Stimulated activated CD4-positive, alpha-beta T cell treated with anti-CD3 and anti-CD28 coated beads, Interleukin-2, amount 100 ng/mL, for 4 hours (primary cell): ENCODE measurements around the gene IL6.
"Not testable (repeated sequence)": the region's sequence is repeated elsewhere in the genome, so short reads cannot be mapped to it uniquely, and the experiment has no call there.

ENCODE experiments used
- DNase-seq: peaks from one replicate; pipeline ENCODE4 v3.0.0-alpha.2; 2020; ENCODE audit warnings: low read depth

Gene IL6

GRCh38 chr7:22703978-22704610, 22.9 kb upstream of the IL6 start:
- not testable (repeated sequence) for DNase-seq

GRCh38 chr7:22704722-22705121, 22.3 kb upstream of the IL6 start:
- DNase-seq, result not testable (repeated sequence)

DNA sequence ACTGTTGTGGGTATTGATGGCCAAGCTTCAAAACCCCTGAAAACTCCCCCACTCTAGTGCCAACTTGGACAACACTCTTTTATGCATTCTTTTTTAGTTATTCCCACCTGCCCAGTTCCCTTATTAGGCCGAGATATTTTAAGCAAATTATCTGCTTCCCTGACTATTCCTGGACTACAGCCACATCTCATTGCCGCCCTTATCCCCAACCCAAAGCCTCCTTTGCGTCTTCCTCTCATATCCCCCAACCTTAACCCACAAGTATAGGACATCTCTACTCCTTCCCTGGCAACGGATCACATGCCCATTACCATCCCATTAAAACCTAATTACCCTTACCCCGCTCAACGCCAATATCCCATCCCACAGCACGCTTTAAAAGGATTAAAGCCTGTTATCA, 21.1 kb upstream of the IL6 start:
- DNase-seq, result not testable (repeated sequence)

DNA sequence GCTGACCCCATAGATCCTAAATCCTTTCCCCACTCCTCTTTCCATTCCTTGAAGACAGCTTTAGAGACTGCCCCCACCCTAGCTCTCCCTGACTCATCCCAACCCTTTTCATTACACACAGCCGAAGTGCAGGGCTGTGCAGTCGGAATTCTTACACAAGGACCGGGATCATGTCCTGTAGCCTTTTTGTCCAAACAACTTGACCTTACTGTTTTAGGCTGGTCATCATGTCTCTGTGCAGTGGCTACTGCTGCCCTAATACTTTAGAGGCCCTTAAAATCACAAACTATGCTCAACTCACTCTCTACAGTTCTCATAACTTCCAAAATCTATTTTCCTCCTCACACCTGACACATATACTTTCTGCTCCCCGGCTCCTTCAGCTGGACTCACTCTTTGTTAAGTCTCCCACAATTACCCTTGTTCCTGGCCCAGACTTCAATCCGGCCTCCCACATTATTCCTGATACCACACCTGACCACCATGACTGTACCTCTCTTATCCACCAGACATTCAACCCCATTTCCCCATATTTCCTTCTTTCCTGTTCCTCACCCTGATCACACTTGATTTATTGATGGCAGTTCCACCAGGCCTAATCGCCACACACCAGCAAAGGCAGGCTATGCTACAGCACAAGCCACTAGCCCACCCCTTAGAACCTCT, 19.8 kb upstream of the IL6 start:
- DNase-seq, result not testable (repeated sequence)

DNA sequence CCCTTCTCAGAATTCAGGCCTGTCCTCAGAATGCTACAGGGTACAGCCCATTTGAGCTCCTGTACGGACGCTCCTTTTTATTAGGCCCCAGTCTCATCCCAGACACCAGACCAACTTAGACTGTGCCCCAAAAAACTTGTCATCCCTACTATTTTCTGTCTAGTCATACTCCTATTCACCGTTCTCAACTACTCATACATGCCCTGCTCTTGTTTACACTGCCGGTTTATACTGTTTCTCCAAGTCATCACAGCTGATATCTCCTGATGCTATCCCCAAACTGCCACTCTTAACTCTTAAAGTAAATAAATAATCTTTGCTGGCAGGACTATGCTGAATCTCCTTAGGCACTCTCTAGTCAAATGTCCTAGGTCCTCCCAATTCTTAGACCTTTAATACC, 18.8 kb upstream of the IL6 start:
- DNase-seq, result not testable (repeated sequence)

DNA sequence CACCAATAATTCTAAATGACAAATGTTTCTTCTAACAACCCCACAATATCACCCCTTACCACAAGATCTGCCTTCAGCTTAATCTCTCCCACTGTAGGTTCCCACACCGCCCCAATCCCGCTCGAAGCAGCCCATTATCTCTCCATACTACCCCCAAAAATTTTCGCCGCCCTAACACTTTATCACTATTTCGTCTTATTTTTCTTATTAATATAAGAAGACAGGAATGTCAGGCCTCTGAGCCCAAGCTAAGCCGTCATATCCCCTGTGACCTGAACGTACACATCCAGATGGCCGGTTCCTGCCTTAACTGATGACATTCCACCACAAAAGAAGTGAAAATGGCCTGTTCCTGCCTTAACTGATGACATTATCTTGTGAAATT, 18.3 kb upstream of the IL6 start:
- DNase-seq, result not testable (repeated sequence)

DNA sequence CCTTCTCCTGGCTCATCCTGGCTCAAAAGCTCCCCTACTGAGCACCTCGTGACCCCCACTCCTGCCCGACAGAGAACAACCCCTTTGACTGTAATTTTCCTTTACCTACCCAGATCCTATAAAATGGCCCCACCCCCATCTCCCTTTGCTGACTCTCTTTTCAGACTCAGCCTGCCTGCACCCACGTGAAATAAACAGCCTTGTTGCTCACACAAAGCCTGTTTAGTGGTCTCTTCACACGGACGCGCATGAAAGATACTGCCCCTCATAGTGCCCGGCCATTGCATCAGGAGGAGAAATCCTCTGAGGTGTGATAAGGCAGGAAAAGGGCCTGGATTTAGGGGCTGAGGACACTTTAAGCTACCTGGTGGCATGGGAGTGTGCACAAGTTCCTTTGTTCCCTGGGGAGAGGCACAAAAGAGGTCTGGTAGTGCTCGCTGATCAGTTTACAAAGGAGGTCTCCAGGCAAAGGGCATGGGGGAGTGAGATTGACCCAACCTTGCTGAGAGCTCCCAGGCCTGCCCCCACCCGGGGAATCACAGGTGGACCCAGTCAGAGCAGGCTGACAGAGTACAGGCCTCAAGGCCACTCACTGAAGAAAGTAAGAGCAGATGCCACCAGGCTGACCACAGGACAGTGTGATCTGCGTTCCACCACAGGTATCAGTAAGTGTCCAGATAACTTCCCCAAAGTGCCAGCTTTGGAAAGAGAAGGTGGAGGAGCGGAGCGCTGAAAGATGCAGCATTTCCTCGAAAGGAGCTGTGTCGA, 17.8 kb upstream of the IL6 start:
- DNase-seq, result not testable (repeated sequence)

GRCh38 chr7:22709857-22710256, 17.1 kb upstream of the IL6 start:
- DNase-seq, result no peak

DNA sequence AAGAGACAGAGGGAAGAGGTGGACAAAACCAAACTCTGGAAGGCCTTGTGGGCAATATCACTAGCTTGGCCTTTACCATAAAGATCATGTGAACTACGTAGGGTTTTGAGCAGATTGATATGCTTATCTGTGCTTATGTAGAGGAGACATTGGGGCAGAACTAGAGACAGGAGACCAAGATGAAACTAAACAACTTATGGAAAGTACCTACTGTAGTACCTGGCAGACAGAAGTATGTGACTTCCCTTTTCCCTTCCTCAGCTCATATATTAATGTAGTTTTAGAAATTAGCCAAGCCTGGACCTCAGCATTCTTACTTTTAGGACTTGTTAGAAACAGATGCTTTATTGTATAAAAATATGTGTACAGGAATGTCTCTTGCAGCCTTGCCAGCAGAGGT, 14.0 kb upstream of the IL6 start:
- DNase-seq, result no peak

GRCh38 chr7:22713463-22713862, 13.5 kb upstream of the IL6 start:
- DNase-seq, result no peak

GRCh38 chr7:22715969-22716368, 11.0 kb upstream of the IL6 start:
- no peak for DNase-seq

- no peak for DNase-seq
Observed at GRCh38 chr7:22717760-22718159, 9.2 kb upstream of the IL6 start.

DNA sequence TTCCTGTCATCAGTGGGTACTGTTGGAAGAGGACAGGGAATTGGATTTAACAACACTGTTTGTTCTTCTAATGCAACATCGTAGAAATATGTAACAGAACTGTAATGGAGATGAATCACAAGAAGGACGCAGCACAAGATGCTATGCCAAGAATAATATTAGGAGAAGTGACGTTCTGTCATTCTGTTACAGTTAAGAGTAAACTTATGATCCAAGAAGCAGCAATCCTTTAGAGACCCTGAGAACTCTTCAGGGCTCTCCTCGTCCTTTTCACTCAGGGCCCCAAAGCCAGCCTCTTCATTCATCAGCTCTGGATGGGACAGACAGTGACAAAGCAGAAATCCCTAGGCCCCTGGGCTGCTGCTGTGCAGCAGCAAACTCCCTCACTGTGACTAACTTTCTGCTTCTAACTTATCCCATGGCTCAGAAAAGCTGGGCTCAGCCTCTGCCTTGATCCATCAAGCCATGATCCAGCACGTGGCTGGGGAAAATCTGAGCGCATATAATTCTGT, 8.7 kb upstream of the IL6 start:
- no peak for DNase-seq

GRCh38 chr7:22718911-22719420, 8.0 kb upstream of the IL6 start:
- no peak for DNase-seq

GRCh38 chr7:22720791-22721786, 5.9 kb upstream of the IL6 start:
- DNase-seq, result no peak

GRCh38 chr7:22722536-22723180, 4.3 kb upstream of the IL6 start:
- no peak for DNase-seq

DNA sequence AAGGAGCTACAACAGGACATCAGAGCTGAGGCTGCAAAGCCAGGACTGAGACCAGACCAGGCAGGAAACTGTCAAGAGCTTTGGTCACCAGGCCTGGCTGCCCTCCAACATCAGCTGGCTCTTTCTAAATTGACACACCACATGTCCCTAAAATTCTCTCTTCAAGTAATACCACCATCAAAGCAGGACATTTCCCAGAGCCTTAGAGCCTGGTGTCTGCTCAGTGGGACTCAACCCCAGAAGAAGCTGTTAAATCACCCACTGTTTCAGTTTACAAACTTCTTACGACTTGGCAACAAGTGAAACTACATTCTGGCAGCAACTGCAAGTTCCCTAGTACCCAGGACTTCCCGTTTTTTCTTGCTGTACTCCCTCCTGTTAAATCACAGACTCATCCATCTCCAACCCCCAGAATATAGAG, 3.8 kb upstream of the IL6 start:
- no peak for DNase-seq

DNA sequence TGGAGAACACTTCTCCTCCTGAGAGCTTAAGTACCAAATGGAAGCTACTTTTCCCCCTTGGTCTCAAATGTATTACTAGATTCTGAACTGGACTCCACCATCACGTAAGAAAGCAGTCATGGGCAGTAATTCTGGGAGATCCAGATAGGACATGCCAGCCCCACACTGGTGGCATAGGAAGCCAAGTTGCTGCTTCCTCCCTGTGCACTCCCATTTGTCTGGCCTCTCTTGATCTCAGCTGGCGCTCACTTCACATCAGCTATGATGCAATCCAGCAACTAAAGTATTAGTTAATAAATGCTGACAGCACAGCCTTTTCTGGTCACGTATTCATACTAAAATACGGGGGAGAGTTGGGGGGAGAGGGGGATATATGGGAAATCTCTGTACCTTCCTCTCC, 3.4 kb upstream of the IL6 start:
- no peak for DNase-seq

DNA sequence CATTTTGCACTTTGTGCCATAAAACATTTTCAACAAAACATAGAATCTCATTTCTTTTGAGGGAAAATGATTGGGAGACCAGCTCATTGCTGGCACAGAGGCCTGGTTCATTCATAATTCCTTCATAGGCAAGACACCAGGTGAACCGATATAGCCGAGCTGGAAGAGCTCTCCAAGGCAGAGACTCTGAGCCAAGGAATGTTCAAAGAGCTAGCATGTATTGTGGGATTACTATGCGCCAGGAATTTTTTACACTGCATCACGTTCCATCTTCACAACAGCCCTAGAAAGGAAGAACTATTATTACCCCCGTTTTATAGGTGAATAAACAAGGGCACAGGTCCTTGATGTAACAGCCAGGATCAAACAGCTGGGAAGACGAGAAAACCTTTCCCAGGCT, 2.1 kb upstream of the IL6 start:
- DNase-seq, result no peak

DNA sequence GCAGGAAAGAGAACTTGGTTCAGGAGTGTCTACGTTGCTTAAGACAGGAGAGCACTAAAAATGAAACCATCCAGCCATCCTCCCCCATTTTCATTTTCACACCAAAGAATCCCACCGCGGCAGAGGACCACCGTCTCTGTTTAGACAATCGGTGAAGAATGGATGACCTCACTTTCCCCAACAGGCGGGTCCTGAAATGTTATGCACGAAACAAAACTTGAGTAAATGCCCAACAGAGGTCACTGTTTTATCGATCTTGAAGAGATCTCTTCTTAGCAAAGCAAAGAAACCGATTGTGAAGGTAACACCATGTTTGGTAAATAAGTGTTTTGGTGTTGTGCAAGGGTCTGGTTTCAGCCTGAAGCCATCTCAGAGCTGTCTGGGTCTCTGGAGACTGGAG, 1.4 kb upstream of the IL6 start:
- DNase-seq, result no peak

- peak; percentile 19 for DNase-seq
Observed at GRCh38 chr7:22726345-22726906, 574 bp upstream of the IL6 start.
